ENCODE results near the gene PHF19. TPM values are rescaled to one million over a fixed set of nuclear protein-coding genes. Genes with fewer than 3 reads are reported as not detected.

PHF19 gene
- total RNA-seq, 6 experiments from 2014 or later: 49.1 to 83.4 (median 75.7) TPM

DNA sequence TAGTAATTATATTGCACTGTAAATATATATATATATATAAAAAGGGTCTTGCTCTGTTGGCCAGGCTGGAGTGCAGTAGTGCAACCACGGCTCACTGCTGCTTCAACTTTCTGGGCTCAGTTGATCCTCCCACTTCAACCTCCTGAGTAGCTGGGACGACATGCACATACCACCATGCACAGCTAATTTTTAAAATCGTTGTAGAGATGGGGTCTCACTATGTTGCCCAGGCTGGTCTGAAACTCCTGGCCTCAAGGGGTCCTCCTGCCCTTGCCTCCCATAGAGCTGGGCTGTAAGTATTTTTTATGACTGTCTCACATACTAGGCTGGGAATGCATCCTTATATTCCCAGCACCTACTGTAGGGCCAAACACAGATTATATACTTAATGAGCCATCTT, 46.1 kb downstream of the PHF19 start:
- no peaks in the 10 kb centered on the region for H3K27me3 Mint-ChIP-seq (ENCODE audit: insufficient read depth)
- TF ChIP-seq, protein P1, sequence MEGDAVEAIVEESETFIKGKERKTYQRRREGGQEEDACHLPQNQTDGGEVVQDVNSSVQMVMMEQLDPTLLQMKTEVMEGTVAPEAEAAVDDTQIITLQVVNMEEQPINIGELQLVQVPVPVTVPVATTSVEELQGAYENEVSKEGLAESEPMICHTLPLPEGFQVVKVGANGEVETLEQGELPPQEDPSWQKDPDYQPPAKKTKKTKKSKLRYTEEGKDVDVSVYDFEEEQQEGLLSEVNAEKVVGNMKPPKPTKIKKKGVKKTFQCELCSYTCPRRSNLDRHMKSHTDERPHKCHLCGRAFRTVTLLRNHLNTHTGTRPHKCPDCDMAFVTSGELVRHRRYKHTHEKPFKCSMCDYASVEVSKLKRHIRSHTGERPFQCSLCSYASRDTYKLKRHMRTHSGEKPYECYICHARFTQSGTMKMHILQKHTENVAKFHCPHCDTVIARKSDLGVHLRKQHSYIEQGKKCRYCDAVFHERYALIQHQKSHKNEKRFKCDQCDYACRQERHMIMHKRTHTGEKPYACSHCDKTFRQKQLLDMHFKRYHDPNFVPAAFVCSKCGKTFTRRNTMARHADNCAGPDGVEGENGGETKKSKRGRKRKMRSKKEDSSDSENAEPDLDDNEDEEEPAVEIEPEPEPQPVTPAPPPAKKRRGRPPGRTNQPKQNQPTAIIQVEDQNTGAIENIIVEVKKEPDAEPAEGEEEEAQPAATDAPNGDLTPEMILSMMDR (IDR thresholded peaks at IDR 0.05): no peak
- no peak for DNase-seq
- peaks cover 39% of the 10 kb centered on the region for H3K36me3 Mint-ChIP-seq (ENCODE audit: low read depth)
- peaks cover 19% of the 10 kb centered on the region for H3K4me1 Mint-ChIP-seq (ENCODE audit: low read depth)
- H3K27ac Mint-ChIP-seq: no peak overlapping the region
- H3K9me3 Mint-ChIP-seq: no peaks in the 10 kb centered on the region
- H3K4me3 Mint-ChIP-seq: no peak overlapping the region

DNA sequence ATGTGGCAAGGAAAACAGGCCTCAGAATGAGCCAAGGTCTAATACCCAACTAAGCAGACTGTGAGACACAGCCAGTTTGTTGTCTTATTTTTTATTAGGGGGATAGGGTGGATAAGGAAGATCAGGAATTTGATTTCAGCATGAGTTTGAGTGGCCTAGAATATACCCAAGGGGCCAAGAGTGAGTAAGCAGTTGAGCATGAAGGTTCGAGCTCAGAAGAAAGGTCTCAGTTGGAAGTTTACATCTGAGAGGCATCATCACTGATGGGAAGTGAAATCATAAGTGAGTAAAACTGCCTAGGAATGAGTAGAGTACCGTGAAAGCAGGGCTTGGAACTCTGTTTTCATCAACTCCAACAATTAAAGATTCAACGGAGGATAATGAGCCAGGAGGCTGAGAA, 46.8 kb downstream of the PHF19 start:
- no peak overlapping the region for H3K4me3 Mint-ChIP-seq
- H3K27me3 Mint-ChIP-seq (ENCODE audit: insufficient read depth): no peaks in the 10 kb centered on the region
- no peaks in the 10 kb centered on the region for H3K9me3 Mint-ChIP-seq
- H3K36me3 Mint-ChIP-seq (ENCODE audit: low read depth): peaks cover 37% of the 10 kb centered on the region
- DNase-seq: peak; percentile 22
- TF ChIP-seq, protein P1 (IDR thresholded peaks at IDR 0.05): no peak
- H3K4me1 Mint-ChIP-seq (ENCODE audit: low read depth): peaks cover 17% of the 10 kb centered on the region
- peak overlapping the region; percentile 65 for H3K27ac Mint-ChIP-seq

DNA sequence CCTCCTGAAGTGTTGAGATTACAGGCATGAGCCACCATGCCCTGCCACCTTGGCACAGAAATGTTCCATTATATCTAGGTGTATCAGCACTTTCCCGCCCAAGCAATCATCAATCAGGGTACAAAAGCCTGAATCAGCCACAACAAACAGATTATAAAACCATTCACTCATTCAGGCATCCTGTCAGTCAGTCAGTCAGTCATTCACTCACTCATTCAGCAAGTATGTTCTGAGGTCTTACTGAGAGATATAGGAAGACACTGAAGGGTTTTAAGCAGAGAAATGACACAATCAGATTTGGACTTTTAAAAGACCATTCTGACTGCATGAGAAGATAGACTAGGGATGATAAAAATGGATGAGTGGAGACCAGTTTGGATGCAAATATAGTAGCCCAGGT, 47.3 kb downstream of the PHF19 start:
- no peaks in the 10 kb centered on the region for H3K9me3 Mint-ChIP-seq
- TF ChIP-seq, protein P1 (IDR thresholded peaks at IDR 0.05): no peak
- no peaks in the 10 kb centered on the region for H3K27me3 Mint-ChIP-seq (ENCODE audit: insufficient read depth)
- DNase-seq: no peak
- no peak overlapping the region for H3K4me3 Mint-ChIP-seq
- H3K36me3 Mint-ChIP-seq (ENCODE audit: low read depth): peaks cover 40% of the 10 kb centered on the region
- H3K4me1 Mint-ChIP-seq (ENCODE audit: low read depth): peaks cover 17% of the 10 kb centered on the region
- H3K27ac Mint-ChIP-seq: peak overlapping the region; percentile 65

DNA sequence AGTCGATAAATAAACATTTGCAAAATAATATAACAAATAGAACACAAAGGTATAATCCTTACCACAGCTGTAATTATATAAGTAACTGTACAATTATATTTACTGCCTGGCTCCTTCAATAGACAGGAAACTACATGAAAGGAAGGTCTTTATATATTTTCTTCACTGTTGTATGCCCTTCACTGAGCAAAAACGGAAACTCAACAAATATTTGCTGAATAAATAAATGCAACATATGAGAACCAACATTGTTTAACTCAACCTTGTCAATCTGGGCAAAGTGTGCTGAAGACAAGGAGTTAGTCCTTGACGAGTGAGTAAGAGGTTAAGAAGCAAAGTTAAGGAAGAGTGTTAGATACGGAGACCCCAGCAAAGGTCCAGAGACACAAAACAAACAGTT, 56.9 kb downstream of the PHF19 start:
- Mint-ChIP-seq H3K27ac (no peak overlapping the region), H3K4me1 (ENCODE audit: low read depth) (no peaks in the 10 kb centered on the region), H3K4me3 (no peak overlapping the region), H3K9me3 (no peaks in the 10 kb centered on the region), H3K36me3 (ENCODE audit: low read depth) (peaks cover 52% of the 10 kb centered on the region), H3K27me3 (ENCODE audit: insufficient read depth) (no peaks in the 10 kb centered on the region)
- TF ChIP-seq, protein P1 (IDR thresholded peaks at IDR 0.05): no peak
- DNase-seq: no peak

- Mint-ChIP-seq H3K27ac (no peak overlapping the region), H3K9me3 (no peaks in the 10 kb centered on the region), H3K27me3 (ENCODE audit: insufficient read depth) (no peaks in the 10 kb centered on the region), H3K36me3 (ENCODE audit: low read depth) (peaks cover 39% of the 10 kb centered on the region), H3K4me1 (ENCODE audit: low read depth) (peaks cover 5% of the 10 kb centered on the region), H3K4me3 (no peak overlapping the region)
- TF ChIP-seq, protein P1 (IDR thresholded peaks at IDR 0.05): no peak
- no peak for DNase-seq
These were observed 58.4 kb downstream of the PHF19 start for GRCh38 chr9:120818595-120818994.

GRCh38 chr9:120815075-120815474, 61.9 kb downstream of the PHF19 start:
- peaks cover 11% of the 10 kb centered on the region for H3K4me1 Mint-ChIP-seq (ENCODE audit: low read depth)
- H3K27ac Mint-ChIP-seq: no peak overlapping the region
- H3K27me3 Mint-ChIP-seq (ENCODE audit: insufficient read depth): no peaks in the 10 kb centered on the region; the same call in 1 of the 2 replicates
- DNase-seq: no peak
- H3K4me3 Mint-ChIP-seq: no peak overlapping the region
- H3K36me3 Mint-ChIP-seq (ENCODE audit: low read depth): peaks cover 21% of the 10 kb centered on the region
- no peaks in the 10 kb centered on the region for H3K9me3 Mint-ChIP-seq
- TF ChIP-seq, protein P1 (IDR thresholded peaks at IDR 0.05): no peak
